Prostate gland (tissue), 2 donors: ENCODE results near the gene SLC11A1.

Source experiments
- CTCF ChIP-seq, 4 experiments: fragments of 200-600 bp in 2 of 4; fragments of 450-650 bp in 2 of 4; sonication (generic) in 2 of 4; IDR thresholded peaks; 1 replicate in 3 of 4; 2 replicates in 1 of 4; pipeline ENCODE4 v1.5.1; 2016 to 2019; ENCODE audit warnings: antibody characterized with exemption in 4 of 4, mild to moderate bottlenecking in 2 of 4, moderate library complexity in 2 of 4
- POLR2A ChIP-seq: fragments of 450-650 bp; IDR thresholded peaks from one replicate; pipeline ENCODE4 v1.6.1; 2016; ENCODE audit warnings: antibody characterized with exemption, mild to moderate bottlenecking

DNA sequence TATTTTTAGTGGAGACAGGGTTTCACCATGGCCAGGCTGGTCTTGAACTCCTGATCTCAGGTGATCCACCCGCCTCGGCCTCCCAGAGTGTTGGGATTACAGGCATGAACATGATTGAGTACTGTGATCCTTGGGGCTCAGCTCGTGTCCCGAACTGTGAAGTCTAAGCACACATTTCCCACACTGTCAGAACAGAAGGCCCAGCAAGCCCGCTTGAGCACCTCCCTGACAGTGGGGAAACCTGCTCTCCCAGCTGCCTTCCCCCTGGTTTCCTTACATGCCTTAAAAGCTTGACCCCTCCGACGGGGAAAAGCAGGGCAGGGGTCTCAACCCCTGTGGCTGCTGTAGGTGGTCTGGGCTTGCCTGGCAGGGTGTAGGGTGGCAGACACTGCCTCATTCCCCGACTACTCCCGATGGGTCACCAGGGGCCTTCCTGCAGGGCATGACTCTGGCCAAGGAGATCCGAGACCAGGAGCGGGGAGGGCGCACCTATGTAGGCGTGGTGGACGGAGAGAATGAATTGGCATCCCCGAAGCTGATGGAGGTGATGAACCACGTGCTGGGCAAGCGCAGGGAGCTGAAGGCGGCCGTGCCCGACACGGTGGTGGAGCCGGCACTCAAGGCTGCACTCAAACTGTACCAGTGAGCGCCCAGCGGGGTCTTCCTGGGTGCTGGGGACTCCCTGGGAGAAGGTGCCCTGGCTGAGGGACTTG is 46.9 kb downstream of the SLC11A1 start:
- TF ChIP-seq CTCF (IDR thresholded peaks at IDR 0.05) (no peak), POLR2A (no peak)
